Measurements from ENCODE around the gene ST3GAL2. TPM values are rescaled to one million over a fixed set of nuclear protein-coding genes. Genes with fewer than 3 reads are reported as not detected.
"Not testable (repeated sequence)": the region's sequence is repeated elsewhere in the genome, so short reads cannot be mapped to it uniquely, and the experiment has no call there.

The ST3GAL2 gene
- total RNA-seq, 1 donor from 2014 or later: 14.0 TPM

DNA sequence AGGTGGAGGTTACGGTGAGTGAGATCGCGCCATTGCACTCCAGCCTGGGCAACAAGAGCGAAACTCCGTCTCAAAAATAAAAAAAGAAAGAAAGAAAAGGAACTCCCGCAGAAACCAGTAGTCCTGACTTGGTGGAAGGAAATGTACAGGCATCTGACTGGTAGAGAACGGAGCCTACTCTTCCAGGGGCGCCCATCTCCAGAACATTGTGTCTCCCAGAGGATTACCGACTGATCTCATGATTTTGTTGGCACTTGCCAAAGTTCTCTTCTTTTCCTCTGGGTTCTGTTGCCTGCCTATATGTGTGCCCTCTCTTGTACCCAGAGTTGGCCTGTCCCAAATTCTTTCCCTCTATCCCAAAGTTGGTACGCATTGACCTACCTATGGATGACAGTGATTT, 68.0 kb downstream of the ST3GAL2 start:
- Histone ChIP-seq H3K9me3 (no peaks in the 10 kb centered on the region), H3K4me1 (no peaks in the 10 kb centered on the region), H3K4me3 (no peak overlapping the region), H3K36me3 (peaks cover 0 to 51% of the 10 kb centered on the region in 2 donors), H3K27me3 (no peaks in the 10 kb centered on the region), H3K27ac (no peak overlapping the region)
- intact Hi-C loops (cut with DNase I): loop anchor here (10.0 kb wide), 1 partner anchor 274 kb away; the partner anchor contains the start of gene IL34
- DNase-seq (ENCODE audit: extremely low spot score in 2 of 2): no peak
- TF ChIP-seq POLR2AphosphoS5 (IDR thresholded peaks at IDR 0.05; ENCODE audit: insufficient read depth in 1 of 2, low read depth in 1 of 2) (no peak), POLR2A (IDR thresholded peaks at IDR 0.05) (no peak), CTCF (IDR thresholded peaks at IDR 0.05) (no peak)

DNA sequence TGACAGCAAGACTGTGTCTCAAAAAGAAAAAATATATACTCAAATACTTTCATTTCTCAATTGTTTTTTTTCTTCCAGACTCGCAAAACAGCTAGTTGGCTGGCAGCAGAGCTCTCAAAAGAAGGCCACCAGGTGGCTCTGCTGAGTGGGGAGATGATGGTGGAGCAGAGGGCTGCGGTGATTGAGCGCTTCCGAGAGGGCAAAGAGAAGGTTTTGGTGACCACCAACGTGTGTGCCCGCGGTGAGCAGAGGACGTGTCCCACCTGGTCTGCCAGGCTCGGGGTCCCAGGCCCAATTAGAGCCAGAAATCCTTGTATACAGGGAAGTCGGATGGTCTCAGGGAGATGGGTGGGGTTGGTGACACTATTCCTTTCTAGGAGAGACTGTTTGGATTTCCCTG, 68.8 kb downstream of the ST3GAL2 start:
- not testable (repeated sequence) for DNase-seq (ENCODE audit: extremely low spot score in 2 of 2); H3K27ac ChIP-seq
- intact Hi-C loops (cut with DNase I): loop anchor here (10.0 kb wide), 1 partner anchor 275 kb away; the partner anchor contains the start of gene IL34

DNA sequence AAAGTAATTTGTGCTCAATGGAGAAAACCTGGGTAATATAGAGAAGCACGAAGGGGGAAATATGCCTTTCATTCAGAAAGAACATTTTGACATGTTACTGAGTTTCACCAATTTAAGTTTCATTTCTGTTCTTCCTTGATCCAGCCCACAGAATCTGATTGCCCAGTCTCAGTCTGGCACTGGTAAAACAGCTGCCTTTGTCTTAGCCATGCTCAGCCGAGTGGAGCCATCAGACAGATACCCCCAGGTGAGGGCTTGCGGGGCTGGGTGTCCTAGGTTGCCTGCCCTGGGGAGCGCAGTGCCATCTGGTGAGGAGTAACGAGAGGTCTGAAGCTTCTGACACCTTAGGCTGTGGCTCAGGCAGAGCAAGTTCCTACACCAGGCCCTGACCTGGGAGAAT, 74.5 kb downstream of the ST3GAL2 start:
- H3K9me3 ChIP-seq: no peaks in the 10 kb centered on the region
- H3K4me3 ChIP-seq: no peak overlapping the region
- no peaks in the 10 kb centered on the region for H3K27me3 ChIP-seq
- H3K36me3 ChIP-seq: peaks cover 0 to 90% of the 10 kb centered on the region in 2 donors
- no peak for TF ChIP-seq POLR2A (IDR thresholded peaks at IDR 0.05)
- TF ChIP-seq CTCF (IDR thresholded peaks at IDR 0.05): no peak
- no peak for TF ChIP-seq POLR2AphosphoS5 (IDR thresholded peaks at IDR 0.05; ENCODE audit: insufficient read depth in 1 of 2, low read depth in 1 of 2)
- intact Hi-C loops (cut with DNase I): no loop called here
- H3K4me1 ChIP-seq: no peaks in the 10 kb centered on the region
- DNase-seq (ENCODE audit: extremely low spot score in 2 of 2): no peak
- H3K27ac ChIP-seq: no peak overlapping the region

More for the DNA sequence above, 68.8 kb downstream of the ST3GAL2 start:
- peaks cover 0 to 58% of the 10 kb centered on the region in 2 donors for H3K36me3 ChIP-seq
- H3K27me3 ChIP-seq, H3K9me3 ChIP-seq, H3K4me3 ChIP-seq, H3K4me1 ChIP-seq: not testable (repeated sequence)
- peak in 2 of 3 experiments; percentile 56 to 59 for TF ChIP-seq CTCF (IDR thresholded peaks at IDR 0.05)

GRCh38 chr16:70359552-70359951, 79.3 kb downstream of the ST3GAL2 start:
- H3K9me3 ChIP-seq: no peaks in the 10 kb centered on the region
- intact Hi-C loops (cut with DNase I): no loop called here
- H3K4me3 ChIP-seq: no peak overlapping the region
- H3K4me1 ChIP-seq: no peaks in the 10 kb centered on the region
- H3K27me3 ChIP-seq: no peaks in the 10 kb centered on the region
- DNase-seq (ENCODE audit: extremely low spot score in 2 of 2): no peak
- H3K27ac ChIP-seq: no peak overlapping the region
- TF ChIP-seq CTCF (IDR thresholded peaks at IDR 0.05): no peak
- no peak for TF ChIP-seq POLR2AphosphoS5 (IDR thresholded peaks at IDR 0.05; ENCODE audit: insufficient read depth in 1 of 2, low read depth in 1 of 2)
- TF ChIP-seq POLR2A (IDR thresholded peaks at IDR 0.05): no peak
- H3K36me3 ChIP-seq: peaks cover 0 to 92% of the 10 kb centered on the region in 2 donors

- intact Hi-C loops (cut with DNase I): no loop called here
- Histone ChIP-seq H3K4me3 (no peak overlapping the region), H3K4me1 (peaks cover 16% of the 10 kb centered on the region), H3K9me3 (no peaks in the 10 kb centered on the region), H3K27ac (no peak overlapping the region), H3K36me3 (peaks cover 0 to 22% of the 10 kb centered on the region in 2 donors), H3K27me3 (no peaks in the 10 kb centered on the region)
- DNase-seq (ENCODE audit: extremely low spot score in 2 of 2): no peak
- no peak for TF ChIP-seq POLR2AphosphoS5 (IDR thresholded peaks at IDR 0.05; ENCODE audit: insufficient read depth in 1 of 2, low read depth in 1 of 2)
- TF ChIP-seq CTCF (IDR thresholded peaks at IDR 0.05): no peak
- TF ChIP-seq POLR2A (IDR thresholded peaks at IDR 0.05): no peak
Observed at GRCh38 chr16:70349783-70350182, 89.1 kb downstream of the ST3GAL2 start.
